ENCODE results near the gene SEC31B.

SEC31B gene

DNA sequence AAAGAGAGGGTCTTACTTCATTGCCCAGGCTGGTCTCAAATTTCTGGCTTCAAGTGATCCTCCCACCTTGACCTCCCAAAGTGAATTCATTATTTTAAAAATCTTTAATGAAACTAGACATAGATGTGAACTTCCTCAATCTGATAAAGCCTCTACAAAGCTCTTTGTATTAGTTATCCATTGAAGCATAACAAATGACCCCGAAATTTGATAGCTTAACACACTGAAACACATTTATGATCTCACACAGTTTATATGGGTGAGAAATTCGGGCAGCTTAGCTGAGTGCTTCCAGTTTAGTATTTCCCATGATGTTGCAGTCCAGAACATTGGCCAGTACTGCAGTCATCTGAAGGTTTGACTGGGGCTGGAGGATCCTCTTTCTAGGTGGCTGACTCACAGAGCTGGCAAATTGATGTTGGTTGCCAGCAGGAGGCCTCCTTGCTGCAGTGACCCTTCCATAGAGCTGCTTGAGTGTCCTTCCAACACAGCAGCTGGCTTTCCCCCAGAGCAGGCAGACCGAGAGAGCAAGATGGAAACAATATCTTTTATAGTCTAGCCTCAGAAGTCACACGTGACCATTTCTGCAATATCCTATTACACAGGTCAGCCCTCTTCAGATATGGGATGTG is 73.4 kb downstream of the SEC31B start:
- DNase-seq (ENCODE audit: low read depth) = no peak

DNA sequence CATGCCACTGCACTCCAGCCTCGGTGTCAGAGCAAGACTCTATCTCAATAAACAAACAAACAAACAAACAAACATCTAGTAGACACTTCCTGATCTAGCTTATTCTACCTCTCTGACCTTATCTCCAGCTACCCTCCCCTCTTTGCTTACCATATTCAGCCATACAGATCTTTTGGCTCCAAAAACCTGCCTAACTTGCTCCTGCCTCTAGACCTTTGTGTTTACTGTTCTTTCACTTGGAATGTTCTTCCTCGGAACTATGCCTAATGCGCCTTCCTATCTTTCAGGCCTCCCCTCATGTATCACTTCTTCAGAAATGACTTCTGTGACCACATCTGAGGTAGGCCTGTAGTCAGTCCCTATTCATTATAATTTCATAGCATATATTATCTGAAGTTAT is 77.1 kb downstream of the SEC31B start:
- no peak for DNase-seq (ENCODE audit: low read depth)

GRCh38 chr10:100438674-100439315 is 80.9 kb downstream of the SEC31B start:
- no peak for DNase-seq (ENCODE audit: low read depth)
